GM12864 (cell line): ENCODE results near the gene CFAP54.

Experiments
- DNase-seq: peaks from one replicate; pipeline ENCODE4 v3.0.0-alpha.2; 2011; ENCODE audit warnings: low read depth
- H3K4me3 ChIP-seq: 2 replicates; pipeline ENCODE4 v1.5.1; 2011; ENCODE audit warnings: mild to moderate bottlenecking, low read depth, low read length, control low read depth
- CTCF ChIP-seq: IDR thresholded peaks from 2 replicates; pipeline ENCODE4 v1.5.1; 2011; ENCODE audit warnings: low read depth, mild to moderate bottlenecking, moderate library complexity, low read length, control low read depth, inconsistent platforms; ENCODE audit errors: missing control alignments

CFAP54 gene

GRCh38 chr12:96828169-96828789, 338.9 kb downstream of the CFAP54 start:
- peak; percentile 23 for TF ChIP-seq CTCF
- H3K4me3 ChIP-seq: no peak overlapping the region
- DNase-seq: no peak

- no peak for TF ChIP-seq CTCF
- no peak for DNase-seq
- no peak overlapping the region for H3K4me3 ChIP-seq
Observed at GRCh38 chr12:96829354-96829753, 340.0 kb downstream of the CFAP54 start.

GRCh38 chr12:96831346-96831745, 342.0 kb downstream of the CFAP54 start:
- TF ChIP-seq CTCF: no peak
- no peak for DNase-seq

GRCh38 chr12:96846293-96846692, 356.9 kb downstream of the CFAP54 start:
- no peak for TF ChIP-seq CTCF
- DNase-seq: no peak
- no peak overlapping the region for H3K4me3 ChIP-seq

More at GRCh38 chr12:96831346-96831745, 342.0 kb downstream of the CFAP54 start:
- H3K4me3 ChIP-seq: no peak overlapping the region

- H3K4me3 ChIP-seq: no peak overlapping the region
- DNase-seq: no peak
- no peak for TF ChIP-seq CTCF
Observed at GRCh38 chr12:96850676-96851075, 361.3 kb downstream of the CFAP54 start.

GRCh38 chr12:96858162-96858561, 368.8 kb downstream of the CFAP54 start:
- no peak for DNase-seq
- H3K4me3 ChIP-seq: no peak overlapping the region
- TF ChIP-seq CTCF: no peak

GRCh38 chr12:96861656-96862055, 372.3 kb downstream of the CFAP54 start:
- TF ChIP-seq CTCF: no peak
- no peak for DNase-seq
- no peak overlapping the region for H3K4me3 ChIP-seq
